B cell (primary cell): ENCODE data around the gene GALNT17. TPM values are rescaled to one million over a fixed set of nuclear protein-coding genes. Genes with fewer than 3 reads are reported as not detected.

Experiments used
- ATAC-seq: fragments of 200-7000 bp; cut with Tn5 transposase; one replicate; pipeline ENCODE4 v1.10.0; 2021; ENCODE audit warnings: low read depth, mild to moderate bottlenecking, moderate number of reproducible peaks, moderate library complexity
- CTCF ChIA-PET: fragments of 350-600 bp; sonication (Branson Sonifier 250); formaldehyde crosslinking; loops from one replicate; lab custom pipeline; 2021; ENCODE audit warnings: antibody characterized with exemption, inconsistent platforms; lab: Charles Lee
- POLR2A ChIA-PET: fragments of 350-600 bp; sonication (Branson Sonifier 250); formaldehyde crosslinking; loops from one replicate; lab custom pipeline; 2021; ENCODE audit warnings: antibody characterized with exemption; lab: Charles Lee
- DNase-seq: peaks from one replicate; pipeline ENCODE4 v3.0.0; 2013
- H2AFZ ChIP-seq: 2 replicates; pipeline ENCODE4 v1.6.1; 2012; ENCODE audit warnings: mild to moderate bottlenecking, low read depth, low read length; ENCODE audit not compliant: insufficient read depth, poor library complexity, severe bottlenecking
- H3K27ac ChIP-seq, 2 donors: 1 replicate in 1 of 2; 2 replicates in 1 of 2; pipeline ENCODE4 v1.5.1; 2012 to 2013; ENCODE audit warnings: low read length in 2 of 2, mild to moderate bottlenecking in 2 of 2, moderate library complexity in 1 of 2
- H3K27me3 ChIP-seq, 4 experiments: fragments of 200-600 bp in 1 of 4; sonication (generic) in 1 of 4; replicated peaks in 1 of 4; 1 replicate in 2 of 4; 2 replicates in 2 of 4; pipeline versions ENCODE4 v1.6.1 to v1.7.0; 2013 to 2016; ENCODE audit warnings: low read length in 3 of 4, mild to moderate bottlenecking in 2 of 4, mixed read lengths in 1 of 4, moderate library complexity in 1 of 4; ENCODE audit not compliant: insufficient read depth in 4 of 4, control insufficient read depth in 3 of 4; ENCODE audit errors: control extremely low read depth in 1 of 4
- H3K36me3 ChIP-seq, 2 experiments: replicated peaks in 1 of 2; 1 replicate in 1 of 2; 2 replicates in 1 of 2; pipeline versions ENCODE4 v1.6.1 to v1.7.1; 2013; ENCODE audit warnings: low read length in 1 of 2; ENCODE audit not compliant: insufficient read depth in 2 of 2, control insufficient read depth in 1 of 2; ENCODE audit errors: control extremely low read depth in 1 of 2, extremely low read depth in 1 of 2
- H3K4me1 ChIP-seq, 2 donors: fragments of 200-600 bp in 1 of 2; sonication (generic) in 1 of 2; 1 replicate in 1 of 2; 2 replicates in 1 of 2; pipeline versions ENCODE4 v1.5.1 to v1.6.1; 2013 to 2017; ENCODE audit warnings: low read length in 2 of 2; ENCODE audit not compliant: control insufficient read depth in 2 of 2, insufficient read depth in 2 of 2
- H3K4me2 ChIP-seq: replicated peaks from 2 replicates; pipeline ENCODE3; 2012; ENCODE audit warnings: mild to moderate bottlenecking, low read depth, low read length; ENCODE audit not compliant: poor library complexity, severe bottlenecking
- H3K4me3 ChIP-seq, 5 experiments: fragments of 200-600 bp in 1 of 5; sonication (generic) in 1 of 5; 1 replicate in 3 of 5; 2 replicates in 2 of 5; pipeline versions ENCODE4 v1.5.1 to v1.7.0; 2011 to 2016; ENCODE audit warnings: low read length in 4 of 5, mild to moderate bottlenecking in 4 of 5, low read depth in 2 of 5, control low read depth in 1 of 5, moderate library complexity in 1 of 5; ENCODE audit not compliant: insufficient read depth in 1 of 5; ENCODE audit errors: control extremely low read depth in 1 of 5, extremely low read depth in 1 of 5
- H3K79me2 ChIP-seq: fragments of 200-600 bp; sonication (generic); one replicate; pipeline ENCODE4 v1.6.0; 2016; ENCODE audit warnings: low read length; ENCODE audit not compliant: control insufficient read depth, insufficient read depth
- H3K9ac ChIP-seq: fragments of 200-600 bp; sonication (generic); 2 replicates; pipeline ENCODE4 v1.6.1; 2017; ENCODE audit warnings: mild to moderate bottlenecking, low read length, moderate library complexity
- H3K9me3 ChIP-seq, 3 donors: one replicate each; pipeline versions ENCODE4 v1.6.1 to v1.7.1; 2013; ENCODE audit warnings: low read length in 2 of 3; ENCODE audit not compliant: control insufficient read depth in 2 of 3, insufficient read depth in 1 of 3; ENCODE audit errors: control extremely low read depth in 1 of 3
- H4K20me1 ChIP-seq: 2 replicates; pipeline ENCODE4 v1.6.0; 2012; ENCODE audit warnings: mild to moderate bottlenecking, low read length; ENCODE audit not compliant: insufficient read depth, control insufficient read depth, poor library complexity, severe bottlenecking
- H3K27ac Mint-ChIP-seq: one replicate; pipeline ENCODE4 v1.8.0; 2021; ENCODE audit warnings: mixed read lengths
- H3K27me3 Mint-ChIP-seq: one replicate; pipeline ENCODE4 v1.8.0; 2021; ENCODE audit warnings: mixed read lengths
- H3K4me1 Mint-ChIP-seq: one replicate; pipeline ENCODE4 v1.8.0; 2021; ENCODE audit warnings: mixed read lengths
- H3K4me3 Mint-ChIP-seq: one replicate; pipeline ENCODE4 v1.8.0; 2021; ENCODE audit warnings: mixed read lengths
- H3K9me3 Mint-ChIP-seq: one replicate; pipeline ENCODE4 v1.8.0; 2022; ENCODE audit warnings: mixed read lengths; ENCODE audit not compliant: insufficient read depth
- EZH2 ChIP-seq: IDR thresholded peaks from 2 replicates; pipeline ENCODE4 v1.6.1; 2012; ENCODE audit warnings: borderline replicate concordance, low read depth, mild to moderate bottlenecking, moderate library complexity, low read length; ENCODE audit not compliant: insufficient read depth, poor library complexity, severe bottlenecking
- WGBS: methylation state at CpG from one replicate; pipeline ENCODE4 v1.1.5; 2013; ENCODE audit warnings: missing lambda C conversion rate; ENCODE audit not compliant: insufficient coverage; 5-methylcytosine and 5-hydroxymethylcytosine counted together
- intact Hi-C: fragments of 100-400 bp; cut with micrococcal nuclease; formaldehyde crosslinking; loops from one replicate; pipeline ENCODE4 v1.10.0; 2022
- polyA plus RNA-seq: library from polyadenylated mRNA; depleted of rRNA; stranded (reverse); fragments of >200 nt; gene quantifications from 2 replicates; pipeline ENCODE4 v1.2.3, GENCODE V29; 2012
- total RNA-seq, 2 donors: library from RNA; stranded (reverse); fragments of 120-200 nt in 1 of 2; gene quantifications; 1 replicate in 1 of 2; 2 replicates in 1 of 2; pipeline versions ENCODE4 v1.2.3 to v1.2.4, GENCODE V29; 2013 to 2022
- TF ChIP-seq, protein P1 (sequence below): fragments of 200-600 bp; IDR thresholded peaks from one replicate; pipeline ENCODE4 v1.8.0; 2022; ENCODE audit warnings: antibody characterized with exemption, mild to moderate bottlenecking

The GALNT17 gene
- total and polyA plus RNA-seq, 2 donors (not counting 1 experiment from before 2014, with no cell fraction given) = not detected

DNA sequence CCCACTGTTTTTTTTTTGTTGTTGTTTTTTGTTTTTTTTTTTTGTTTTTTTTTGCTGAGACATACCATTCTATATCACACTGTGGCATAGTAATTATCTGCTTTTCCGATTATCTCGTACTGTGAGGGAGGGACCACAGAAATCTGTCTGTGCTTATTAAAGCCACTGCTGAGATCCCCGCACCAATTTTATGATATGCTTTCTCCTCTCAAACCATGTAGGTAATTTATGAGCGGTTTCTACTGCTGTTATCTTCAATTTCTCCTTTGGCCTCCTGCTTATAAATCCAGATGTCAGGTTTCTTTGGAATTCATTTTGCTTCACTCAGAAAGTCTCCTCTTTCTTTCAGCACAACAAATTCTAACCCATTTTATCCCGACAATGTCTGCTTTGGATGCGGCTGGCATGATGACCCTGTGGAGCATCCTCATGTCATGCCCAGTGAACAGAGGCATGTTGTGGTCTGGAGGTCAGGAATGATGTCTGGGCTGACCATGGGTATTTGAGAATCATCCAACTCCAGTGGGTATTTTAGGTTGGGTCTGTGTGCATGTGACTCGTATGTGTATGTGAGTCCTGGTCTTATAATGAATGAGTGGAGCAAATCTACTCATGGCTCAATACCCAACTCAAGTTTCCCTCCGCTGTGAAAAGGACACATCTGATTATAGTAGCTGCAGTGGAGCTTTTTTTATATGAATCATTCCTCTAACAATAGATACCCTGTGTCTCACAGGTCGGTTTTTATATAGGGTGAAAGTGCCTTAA, 213.4 kb downstream of the GALNT17 start:
- POLR2A ChIA-PET = no interaction called here
- intact Hi-C loops = no loop called here
- H3K27me3 Mint-ChIP-seq = no peaks in the 10 kb centered on the region

More for the DNA sequence above, 213.4 kb downstream of the GALNT17 start:
- Histone ChIP-seq H3K9me3 (peaks cover 0 to 2% (median 0%) of the 10 kb centered on the region in 3 donors), H3K4me3 (no peak overlapping the region), H3K79me2 (no peaks in the 10 kb centered on the region), H3K27me3 (no peaks in the 10 kb centered on the region), H2AFZ (no peak overlapping the region), H3K4me2 (no peak overlapping the region), H3K4me1 (no peaks in the 10 kb centered on the region), H3K36me3 (no peaks in the 10 kb centered on the region), H3K9ac (no peak overlapping the region), H4K20me1 (no peaks in the 10 kb centered on the region), H3K27ac (no peak overlapping the region)
- H3K9me3 Mint-ChIP-seq = peaks cover 12% of the 10 kb centered on the region
- H3K4me1 Mint-ChIP-seq = no peaks in the 10 kb centered on the region
- ATAC-seq (no peak), DNase-seq (no peak)
- WGBS = 88% methylated on average over 1 of the region's 9 CpGs
- no peak for TF ChIP-seq EZH2
- TF ChIP-seq, protein P1, sequence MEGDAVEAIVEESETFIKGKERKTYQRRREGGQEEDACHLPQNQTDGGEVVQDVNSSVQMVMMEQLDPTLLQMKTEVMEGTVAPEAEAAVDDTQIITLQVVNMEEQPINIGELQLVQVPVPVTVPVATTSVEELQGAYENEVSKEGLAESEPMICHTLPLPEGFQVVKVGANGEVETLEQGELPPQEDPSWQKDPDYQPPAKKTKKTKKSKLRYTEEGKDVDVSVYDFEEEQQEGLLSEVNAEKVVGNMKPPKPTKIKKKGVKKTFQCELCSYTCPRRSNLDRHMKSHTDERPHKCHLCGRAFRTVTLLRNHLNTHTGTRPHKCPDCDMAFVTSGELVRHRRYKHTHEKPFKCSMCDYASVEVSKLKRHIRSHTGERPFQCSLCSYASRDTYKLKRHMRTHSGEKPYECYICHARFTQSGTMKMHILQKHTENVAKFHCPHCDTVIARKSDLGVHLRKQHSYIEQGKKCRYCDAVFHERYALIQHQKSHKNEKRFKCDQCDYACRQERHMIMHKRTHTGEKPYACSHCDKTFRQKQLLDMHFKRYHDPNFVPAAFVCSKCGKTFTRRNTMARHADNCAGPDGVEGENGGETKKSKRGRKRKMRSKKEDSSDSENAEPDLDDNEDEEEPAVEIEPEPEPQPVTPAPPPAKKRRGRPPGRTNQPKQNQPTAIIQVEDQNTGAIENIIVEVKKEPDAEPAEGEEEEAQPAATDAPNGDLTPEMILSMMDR = no peak
- no peak overlapping the region for H3K4me3 Mint-ChIP-seq
- H3K27ac Mint-ChIP-seq = no peak overlapping the region
- CTCF ChIA-PET = interaction anchor here (0.8 kb wide), 1 partner anchor 16 kb away, joined by 3 read pairs; no protein-coding TSS in a partner anchor
